Measurements from ENCODE around the gene INPP5A. TPM values are rescaled to one million over a fixed set of nuclear protein-coding genes. Genes with fewer than 3 reads are reported as not detected.
A peak's percentile ranks its signal among the peaks of the same experiment; 100 is the strongest.

The INPP5A gene
- total RNA-seq, 1 donor from 2014 or later: 41.0 TPM

- H3K27ac Mint-ChIP-seq: peak overlapping the region; percentile 32
- peaks cover 3% of the 10 kb centered on the region for H3K36me3 Mint-ChIP-seq
- H3K4me3 Mint-ChIP-seq: no peak overlapping the region
- H3K27me3 Mint-ChIP-seq (ENCODE audit: low read depth): no peaks in the 10 kb centered on the region
- TF ChIP-seq CTCF (IDR thresholded peaks at IDR 0.05; ENCODE audit: unreplicated experiment): no peak
- H3K4me1 Mint-ChIP-seq: peaks cover 2% of the 10 kb centered on the region
- DNase-seq (ENCODE audit: low spot score in 2 of 2, unreplicated experiment in 2 of 2): no peak
- peaks cover 4% of the 10 kb centered on the region for H3K9me3 Mint-ChIP-seq
Observed at GRCh38 chr10:132556994-132557441, 19.4 kb downstream of the INPP5A start.

- H3K27ac Mint-ChIP-seq: no peak overlapping the region
- peaks cover 2% of the 10 kb centered on the region for H3K4me1 Mint-ChIP-seq
- TF ChIP-seq CTCF (IDR thresholded peaks at IDR 0.05; ENCODE audit: unreplicated experiment): no peak
- no peaks in the 10 kb centered on the region for H3K27me3 Mint-ChIP-seq (ENCODE audit: low read depth)
- peaks cover 4% of the 10 kb centered on the region for H3K9me3 Mint-ChIP-seq
- H3K4me3 Mint-ChIP-seq: no peak overlapping the region
- DNase-seq (ENCODE audit: low spot score in 2 of 2, unreplicated experiment in 2 of 2): no peak
- H3K36me3 Mint-ChIP-seq: peaks cover 4% of the 10 kb centered on the region
Observed at GRCh38 chr10:132557696-132558515, 20.3 kb downstream of the INPP5A start.

GRCh38 chr10:132558516-132559413 lies 21.2 kb downstream of the INPP5A start:
- no peak for DNase-seq (ENCODE audit: low spot score in 2 of 2, unreplicated experiment in 2 of 2)
- no peak overlapping the region for H3K27ac Mint-ChIP-seq
- H3K4me3 Mint-ChIP-seq: no peak overlapping the region
- H3K4me1 Mint-ChIP-seq: peaks cover 2% of the 10 kb centered on the region
- peaks cover 6% of the 10 kb centered on the region for H3K36me3 Mint-ChIP-seq
- peaks cover 4% of the 10 kb centered on the region for H3K9me3 Mint-ChIP-seq
- no peak for TF ChIP-seq CTCF (IDR thresholded peaks at IDR 0.05; ENCODE audit: unreplicated experiment)
- no peaks in the 10 kb centered on the region for H3K27me3 Mint-ChIP-seq (ENCODE audit: low read depth)

GRCh38 chr10:132559538-132559937 lies 22.0 kb downstream of the INPP5A start:
- Mint-ChIP-seq H3K36me3 (peaks cover 6% of the 10 kb centered on the region), H3K4me1 (peaks cover 2% of the 10 kb centered on the region), H3K27ac (no peak overlapping the region), H3K4me3 (no peak overlapping the region), H3K9me3 (peaks cover 4% of the 10 kb centered on the region), H3K27me3 (ENCODE audit: low read depth) (no peaks in the 10 kb centered on the region)
- no peak for DNase-seq (ENCODE audit: low spot score in 2 of 2, unreplicated experiment in 2 of 2)
- TF ChIP-seq CTCF (IDR thresholded peaks at IDR 0.05; ENCODE audit: unreplicated experiment): no peak

GRCh38 chr10:132560241-132560731 lies 22.7 kb downstream of the INPP5A start:
- Mint-ChIP-seq H3K36me3 (peaks cover 6% of the 10 kb centered on the region), H3K27ac (no peak overlapping the region), H3K4me3 (no peak overlapping the region), H3K4me1 (peaks cover 2% of the 10 kb centered on the region), H3K27me3 (ENCODE audit: low read depth) (no peaks in the 10 kb centered on the region), H3K9me3 (peaks cover 4% of the 10 kb centered on the region)
- DNase-seq (ENCODE audit: low spot score in 2 of 2, unreplicated experiment in 2 of 2): no peak
- TF ChIP-seq CTCF (IDR thresholded peaks at IDR 0.05; ENCODE audit: unreplicated experiment): no peak

Data from mesothelial cell of epicardium (in vitro differentiated cells).